Activated T-cell treated with anti-CD3 and anti-CD28 coated beads for 4 hours (primary cell): ENCODE results near the gene TCF21.
"Not testable (repeated sequence)": the region's sequence is repeated elsewhere in the genome, so short reads cannot be mapped to it uniquely, and the experiment has no call there.

Source experiments
- DNase-seq: peaks from one replicate; pipeline ENCODE4 v3.0.0-alpha.2; 2020

TCF21 gene

GRCh38 chr6:133936352-133936751 is 47.4 kb downstream of the TCF21 start:
- not testable (repeated sequence) for DNase-seq

GRCh38 chr6:133937909-133938308 is 49.0 kb downstream of the TCF21 start:
- DNase-seq: no peak

GRCh38 chr6:133938533-133938932 is 49.6 kb downstream of the TCF21 start:
- DNase-seq: no peak

GRCh38 chr6:133939778-133940667 is 51.1 kb downstream of the TCF21 start:
- no peak for DNase-seq
